ENCODE results near the gene PSMD12. TPM values are rescaled to one million over a fixed set of nuclear protein-coding genes. Genes with fewer than 3 reads are reported as not detected.
"Not testable (repeated sequence)": the region's sequence is repeated elsewhere in the genome, so short reads cannot be mapped to it uniquely, and the experiment has no call there.

Gene PSMD12
- total RNA-seq, 1 donor from 2014 or later = 54.6 TPM

DNA sequence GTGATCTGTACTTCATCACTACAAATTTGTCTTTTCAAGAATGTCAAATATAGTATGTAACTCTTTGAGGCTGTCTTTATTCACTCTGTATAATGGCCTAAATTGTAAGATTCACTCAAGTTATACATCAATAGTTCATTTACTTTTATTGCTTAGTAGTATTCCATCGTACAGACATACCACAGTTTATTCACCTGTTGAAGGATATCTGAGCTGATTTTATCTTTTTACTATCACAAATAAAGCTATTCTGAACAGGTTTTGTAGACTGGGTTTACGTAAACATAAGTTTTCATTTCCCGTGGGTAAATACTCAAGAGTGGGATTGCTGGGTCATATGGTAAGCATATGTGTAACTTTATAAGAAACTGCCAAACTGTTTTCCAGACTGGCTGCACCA lies 18.6 kb downstream of the PSMD12 start:
- no peak for TF ChIP-seq CTCF (IDR thresholded peaks at IDR 0.05)
- ChIA-PET POLR2A (no interaction called here), CTCF (no interaction called here)
- Mint-ChIP-seq H3K9me3 (no peaks in the 10 kb centered on the region), H3K36me3 (ENCODE audit: low read depth) (peaks cover 79% of the 10 kb centered on the region), H3K27ac (no peak overlapping the region), H3K4me3 (no peak overlapping the region), H3K4me1 (no peaks in the 10 kb centered on the region), H3K27me3 (no peaks in the 10 kb centered on the region)
- intact Hi-C loops (cut with micrococcal nuclease) = no loop called here
- DNase-seq (no peak), ATAC-seq (ENCODE audit: low read depth) (no peak)

DNA sequence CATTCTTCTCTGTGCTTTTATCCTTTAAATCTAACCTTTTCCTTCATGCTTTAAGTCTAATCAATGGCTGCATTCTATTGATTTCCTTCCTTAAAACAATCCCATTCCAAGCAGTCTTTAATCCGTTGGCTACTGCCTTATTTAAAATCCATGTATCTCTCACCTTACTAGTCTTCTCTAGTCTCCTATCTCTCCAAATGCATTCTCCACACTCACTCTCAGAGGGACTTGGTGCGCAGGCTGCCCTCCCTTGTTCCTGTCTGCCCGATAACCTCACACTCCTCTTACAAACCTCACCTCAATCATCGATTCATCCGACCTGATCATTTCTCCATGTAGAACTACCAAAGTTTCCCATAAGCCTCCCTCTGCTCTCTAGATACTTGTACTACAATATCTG lies 23.1 kb downstream of the PSMD12 start:
- H3K36me3 Mint-ChIP-seq (ENCODE audit: low read depth) = peaks cover 82% of the 10 kb centered on the region
- TF ChIP-seq CTCF (IDR thresholded peaks at IDR 0.05) = no peak
- POLR2A ChIA-PET = no interaction called here
- ATAC-seq (ENCODE audit: low read depth) (no peak), DNase-seq (no peak)
- no peaks in the 10 kb centered on the region for H3K4me1 Mint-ChIP-seq
- no peak overlapping the region for H3K4me3 Mint-ChIP-seq
- H3K27me3 Mint-ChIP-seq = no peaks in the 10 kb centered on the region
- no peak overlapping the region for H3K27ac Mint-ChIP-seq
- intact Hi-C loops (cut with micrococcal nuclease) = no loop called here
- no peaks in the 10 kb centered on the region for H3K9me3 Mint-ChIP-seq
- CTCF ChIA-PET = no interaction called here

DNA sequence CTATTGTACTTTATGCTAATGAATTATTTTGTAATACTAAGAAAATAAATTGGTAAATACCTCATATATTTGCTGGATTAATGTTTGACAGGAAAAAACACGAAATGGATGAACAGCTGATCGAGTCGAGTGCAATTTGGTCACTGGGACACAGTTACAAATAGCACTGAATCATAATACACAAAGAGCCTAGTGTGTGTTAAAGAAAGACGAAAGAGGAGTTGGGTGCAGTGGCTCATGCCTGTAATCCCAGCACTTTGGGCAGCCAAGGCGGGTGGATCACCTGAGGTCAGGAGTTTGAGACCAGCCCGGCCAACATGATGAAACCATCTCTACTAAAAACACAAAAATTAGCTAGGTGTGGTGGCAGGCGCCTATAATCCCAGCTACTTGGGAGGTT lies 28.0 kb downstream of the PSMD12 start:
- POLR2A ChIA-PET; ATAC-seq (ENCODE audit: low read depth); DNase-seq; H3K9me3 Mint-ChIP-seq; H3K27ac Mint-ChIP-seq; H3K4me1 Mint-ChIP-seq; CTCF ChIA-PET; H3K4me3 Mint-ChIP-seq; H3K27me3 Mint-ChIP-seq; intact Hi-C loops (cut with micrococcal nuclease): not testable (repeated sequence)
- peaks cover 39% of the 10 kb centered on the region for H3K36me3 Mint-ChIP-seq (ENCODE audit: low read depth)

DNA sequence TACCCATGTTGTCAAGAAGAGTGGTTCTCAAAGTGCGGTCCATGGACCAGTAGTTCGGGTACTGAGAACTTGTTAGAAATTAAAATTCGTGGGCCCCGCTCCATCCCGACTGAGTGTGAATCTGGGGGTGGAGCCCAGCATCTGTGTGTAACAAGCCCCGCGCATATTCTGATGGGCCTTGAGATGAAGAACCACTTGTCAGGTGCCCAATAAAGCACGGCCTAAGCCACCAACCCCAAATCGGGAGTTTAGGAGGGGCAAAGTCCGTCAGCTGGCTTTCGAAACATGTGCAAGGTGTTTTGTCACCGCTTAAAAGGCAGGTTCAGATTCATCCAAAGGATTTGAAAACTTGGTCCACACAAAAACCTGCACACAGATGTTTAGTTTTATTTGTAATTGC lies 29.5 kb downstream of the PSMD12 start:
- H3K4me3 Mint-ChIP-seq = no peak overlapping the region
- intact Hi-C loops (cut with micrococcal nuclease) = no loop called here
- ATAC-seq (ENCODE audit: low read depth) (no peak), DNase-seq (no peak)
- no peak overlapping the region for H3K27ac Mint-ChIP-seq
- peaks cover 25% of the 10 kb centered on the region for H3K36me3 Mint-ChIP-seq (ENCODE audit: low read depth)
- ChIA-PET POLR2A (interaction anchor here (0.5 kb wide), 1 partner anchor 1998 kb away, joined by 11 read pairs; no protein-coding TSS in a partner anchor), CTCF (no interaction called here)
- TF ChIP-seq CTCF (IDR thresholded peaks at IDR 0.05) = no peak
- no peaks in the 10 kb centered on the region for H3K4me1 Mint-ChIP-seq
- no peaks in the 10 kb centered on the region for H3K27me3 Mint-ChIP-seq
- H3K9me3 Mint-ChIP-seq = no peaks in the 10 kb centered on the region

DNA sequence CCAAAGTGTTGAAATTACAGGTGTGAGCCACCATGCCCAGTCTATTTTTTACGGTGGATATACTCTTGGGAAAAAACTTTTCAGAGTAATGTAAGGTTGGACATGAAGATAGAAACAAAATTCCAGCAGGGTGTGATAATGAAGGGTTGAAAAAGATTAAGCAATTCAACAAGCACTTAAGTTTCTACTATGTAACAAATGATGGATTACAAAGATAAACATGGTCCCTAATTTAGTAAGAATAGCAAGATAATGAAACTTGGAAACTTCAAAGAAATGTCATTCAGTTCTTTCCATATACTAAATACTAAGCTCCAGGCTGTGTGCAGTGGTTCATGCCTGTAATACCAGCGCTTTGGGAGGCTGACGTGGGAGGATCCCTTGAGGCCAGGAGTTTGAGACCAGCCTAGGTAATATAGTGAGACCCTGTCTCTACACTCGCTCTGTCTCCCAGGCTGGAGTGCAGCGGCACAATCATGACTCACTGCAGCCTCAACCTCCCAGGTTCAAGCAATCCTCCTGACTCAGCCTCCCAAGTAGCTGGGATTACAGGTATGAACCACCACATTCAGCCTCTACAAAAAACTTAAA lies 31.0 kb downstream of the PSMD12 start:
- H3K27ac Mint-ChIP-seq = no peak overlapping the region
- intact Hi-C loops (cut with micrococcal nuclease) = no loop called here
- no peaks in the 10 kb centered on the region for H3K9me3 Mint-ChIP-seq
- ChIA-PET POLR2A (no interaction called here), CTCF (no interaction called here)
- no peaks in the 10 kb centered on the region for H3K4me1 Mint-ChIP-seq
- ATAC-seq (ENCODE audit: low read depth) (no peak), DNase-seq (no peak)
- no peak for TF ChIP-seq CTCF (IDR thresholded peaks at IDR 0.05)
- no peak overlapping the region for H3K4me3 Mint-ChIP-seq
- H3K36me3 Mint-ChIP-seq (ENCODE audit: low read depth) = peaks cover 13% of the 10 kb centered on the region
- no peaks in the 10 kb centered on the region for H3K27me3 Mint-ChIP-seq

DNA sequence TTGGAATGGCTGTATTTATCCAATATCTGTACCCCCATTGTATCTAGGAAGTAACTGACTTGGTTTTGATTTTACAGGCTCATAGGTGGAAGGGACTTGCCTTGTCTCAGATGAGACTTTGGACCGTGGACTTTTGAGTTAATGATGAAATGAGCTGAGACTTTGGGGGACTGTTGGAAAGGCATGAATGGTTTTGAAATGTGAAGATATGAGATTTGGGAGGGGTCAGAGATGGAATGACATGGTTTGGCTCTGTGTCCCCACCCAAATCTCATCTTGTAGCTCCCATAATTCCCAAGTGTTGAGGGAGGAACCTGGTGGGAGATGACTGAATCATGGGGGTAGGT lies 34.2 kb downstream of the PSMD12 start:
- H3K9me3 Mint-ChIP-seq; ATAC-seq (ENCODE audit: low read depth); H3K4me1 Mint-ChIP-seq; POLR2A ChIA-PET; intact Hi-C loops (cut with micrococcal nuclease); CTCF ChIA-PET; DNase-seq; H3K27ac Mint-ChIP-seq; H3K4me3 Mint-ChIP-seq; H3K36me3 Mint-ChIP-seq (ENCODE audit: low read depth); H3K27me3 Mint-ChIP-seq: not testable (repeated sequence)

GRCh38 chr17:67331381-67332161 lies 34.8 kb downstream of the PSMD12 start:
- H3K4me1 Mint-ChIP-seq; POLR2A ChIA-PET; intact Hi-C loops (cut with micrococcal nuclease); H3K27me3 Mint-ChIP-seq; DNase-seq; H3K27ac Mint-ChIP-seq; H3K36me3 Mint-ChIP-seq (ENCODE audit: low read depth); ATAC-seq (ENCODE audit: low read depth); H3K4me3 Mint-ChIP-seq; CTCF ChIA-PET; H3K9me3 Mint-ChIP-seq: not testable (repeated sequence)

Data from activated B cell treated with CpG ODN at 0.5 μM for 24 hours (primary cell).